ENCODE measurements around the gene SCARB1.

The SCARB1 gene

GRCh38 chr12:124751654-124752355, 111.9 kb downstream of the SCARB1 start:
- no peak for TF ChIP-seq POLR2AphosphoS5 (IDR thresholded peaks at IDR 0.05; ENCODE audit: low read depth)
- no peak for TF ChIP-seq CTCF (IDR thresholded peaks at IDR 0.05; ENCODE audit: insufficient read depth, low read length)
- no peak for TF ChIP-seq GABPA (IDR thresholded peaks at IDR 0.05; ENCODE audit: low read depth)
- TF ChIP-seq REST (IDR thresholded peaks at IDR 0.05; ENCODE audit: insufficient replicate concordance, low read depth) = no peak
- no peak for TF ChIP-seq SPI1 (IDR thresholded peaks at IDR 0.05; ENCODE audit: borderline replicate concordance, low read depth)
- Histone ChIP-seq H3K4me3 (replicated peaks; ENCODE audit: insufficient read depth, low read length) (no peak overlapping the region), H3K27ac (replicated peaks) (no peak overlapping the region), H3K27me3 (ENCODE audit: insufficient read depth, poor library complexity, severe bottlenecking) (no peaks in the 10 kb centered on the region)
- DNase-seq (ENCODE audit: low read depth in 1 of 2, low spot score in 1 of 2) = no peak

GRCh38 chr12:124750787-124751471, 112.7 kb downstream of the SCARB1 start:
- no peak for TF ChIP-seq REST (IDR thresholded peaks at IDR 0.05; ENCODE audit: insufficient replicate concordance, low read depth)
- TF ChIP-seq GABPA (IDR thresholded peaks at IDR 0.05; ENCODE audit: low read depth) = no peak
- TF ChIP-seq SPI1 (IDR thresholded peaks at IDR 0.05; ENCODE audit: borderline replicate concordance, low read depth) = no peak
- TF ChIP-seq CTCF (IDR thresholded peaks at IDR 0.05; ENCODE audit: insufficient read depth, low read length) = no peak
- TF ChIP-seq POLR2AphosphoS5 (IDR thresholded peaks at IDR 0.05; ENCODE audit: low read depth) = no peak
- DNase-seq (ENCODE audit: low read depth in 1 of 2, low spot score in 1 of 2) = no peak
- Histone ChIP-seq H3K4me3 (replicated peaks; ENCODE audit: insufficient read depth, low read length) (no peak overlapping the region), H3K27me3 (ENCODE audit: insufficient read depth, poor library complexity, severe bottlenecking) (no peaks in the 10 kb centered on the region), H3K27ac (replicated peaks) (no peak overlapping the region)

GRCh38 chr12:124750149-124750656, 113.5 kb downstream of the SCARB1 start:
- Histone ChIP-seq H3K27me3 (ENCODE audit: insufficient read depth, poor library complexity, severe bottlenecking) (no peaks in the 10 kb centered on the region), H3K4me3 (replicated peaks; ENCODE audit: insufficient read depth, low read length) (no peak overlapping the region), H3K27ac (replicated peaks) (no peak overlapping the region)
- no peak for TF ChIP-seq POLR2AphosphoS5 (IDR thresholded peaks at IDR 0.05; ENCODE audit: low read depth)
- TF ChIP-seq CTCF (IDR thresholded peaks at IDR 0.05; ENCODE audit: insufficient read depth, low read length) = no peak
- no peak for TF ChIP-seq SPI1 (IDR thresholded peaks at IDR 0.05; ENCODE audit: borderline replicate concordance, low read depth)
- TF ChIP-seq GABPA (IDR thresholded peaks at IDR 0.05; ENCODE audit: low read depth) = no peak
- TF ChIP-seq REST (IDR thresholded peaks at IDR 0.05; ENCODE audit: insufficient replicate concordance, low read depth) = no peak
- DNase-seq (ENCODE audit: low read depth in 1 of 2, low spot score in 1 of 2) = no peak

All from HL-60 (cell line).